Measurements from ENCODE around the gene HCRTR1.

Gene HCRTR1

DNA sequence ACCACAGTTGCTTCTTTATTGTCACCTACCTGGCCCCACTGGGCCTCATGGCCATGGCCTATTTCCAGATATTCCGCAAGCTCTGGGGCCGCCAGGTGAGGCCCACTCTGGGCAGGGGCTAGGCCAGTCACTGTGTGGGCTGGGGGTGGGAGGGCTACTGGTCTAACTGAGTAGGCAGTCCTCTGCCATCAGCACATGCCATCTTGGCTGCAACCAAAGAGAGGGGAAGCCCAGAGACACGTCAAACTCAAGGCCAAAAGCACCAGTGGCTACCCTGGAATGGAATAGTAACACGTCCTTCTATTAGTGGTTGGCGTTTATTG, 4.0 kb downstream of the HCRTR1 start:
- no peaks in the 10 kb centered on the region; the same call in 1 of the 2 replicates for H3K27me3 ChIP-seq (replicated peaks; ENCODE audit: control insufficient read depth, insufficient read depth, low read length)
- TF ChIP-seq, protein P1, sequence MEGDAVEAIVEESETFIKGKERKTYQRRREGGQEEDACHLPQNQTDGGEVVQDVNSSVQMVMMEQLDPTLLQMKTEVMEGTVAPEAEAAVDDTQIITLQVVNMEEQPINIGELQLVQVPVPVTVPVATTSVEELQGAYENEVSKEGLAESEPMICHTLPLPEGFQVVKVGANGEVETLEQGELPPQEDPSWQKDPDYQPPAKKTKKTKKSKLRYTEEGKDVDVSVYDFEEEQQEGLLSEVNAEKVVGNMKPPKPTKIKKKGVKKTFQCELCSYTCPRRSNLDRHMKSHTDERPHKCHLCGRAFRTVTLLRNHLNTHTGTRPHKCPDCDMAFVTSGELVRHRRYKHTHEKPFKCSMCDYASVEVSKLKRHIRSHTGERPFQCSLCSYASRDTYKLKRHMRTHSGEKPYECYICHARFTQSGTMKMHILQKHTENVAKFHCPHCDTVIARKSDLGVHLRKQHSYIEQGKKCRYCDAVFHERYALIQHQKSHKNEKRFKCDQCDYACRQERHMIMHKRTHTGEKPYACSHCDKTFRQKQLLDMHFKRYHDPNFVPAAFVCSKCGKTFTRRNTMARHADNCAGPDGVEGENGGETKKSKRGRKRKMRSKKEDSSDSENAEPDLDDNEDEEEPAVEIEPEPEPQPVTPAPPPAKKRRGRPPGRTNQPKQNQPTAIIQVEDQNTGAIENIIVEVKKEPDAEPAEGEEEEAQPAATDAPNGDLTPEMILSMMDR (IDR thresholded peaks at IDR 0.05; ENCODE audit: insufficient read depth, low read length, poor library complexity, severe bottlenecking): no peak
- no peaks in the 10 kb centered on the region for H3K36me3 ChIP-seq (ENCODE audit: control insufficient read depth, insufficient read depth, low read length)
- no peak for DNase-seq (ENCODE audit: extremely low read depth, insufficient read length)
- H3K4me3 ChIP-seq (replicated peaks; ENCODE audit: low read depth, low read length): no peak overlapping the region

DNA sequence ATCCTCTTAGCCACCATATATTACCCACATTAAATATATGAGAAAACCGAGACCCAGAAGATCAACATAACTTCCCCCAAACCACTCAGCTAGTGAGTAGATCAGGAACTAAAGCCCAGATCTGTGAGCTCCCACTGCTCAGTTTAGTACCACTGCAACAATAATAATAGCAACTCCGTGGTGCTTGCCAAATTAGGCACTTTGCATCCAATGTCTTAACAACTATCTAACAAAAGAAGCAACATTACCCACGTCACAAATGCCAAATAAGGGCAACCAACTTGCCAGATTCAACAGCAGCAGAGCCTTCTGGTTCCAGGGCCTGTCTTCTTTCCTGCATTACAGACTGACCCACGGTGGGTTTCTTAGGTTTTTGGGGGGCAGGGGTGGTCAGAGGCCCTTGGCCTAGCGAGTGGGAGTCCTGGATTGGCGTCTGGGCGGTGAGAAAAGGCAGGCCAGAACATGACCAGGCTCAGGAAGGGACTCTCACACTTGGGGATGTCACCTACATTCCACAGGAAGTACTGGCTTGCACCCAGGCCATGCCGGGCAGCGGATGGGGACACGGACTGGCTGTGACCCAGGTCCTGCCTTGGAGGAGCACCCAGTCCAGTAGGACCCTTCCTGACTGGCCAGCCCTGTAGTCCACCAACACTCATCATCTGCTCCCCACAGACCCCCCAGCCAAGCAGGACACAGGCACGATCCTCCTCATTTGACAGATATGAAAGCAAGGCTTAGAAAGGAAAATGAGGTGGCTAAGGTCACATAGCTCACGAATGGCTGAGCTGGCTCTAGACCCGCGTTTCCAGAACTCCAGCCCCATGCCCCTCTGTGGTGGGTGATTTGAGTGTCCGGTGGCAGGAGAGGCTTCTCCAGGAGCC, 4.6 kb downstream of the HCRTR1 start:
- H3K4me3 ChIP-seq (replicated peaks; ENCODE audit: low read depth, low read length): no peak overlapping the region
- TF ChIP-seq, protein P1 (IDR thresholded peaks at IDR 0.05; ENCODE audit: insufficient read depth, low read length, poor library complexity, severe bottlenecking): no peak
- H3K27me3 ChIP-seq (replicated peaks; ENCODE audit: control insufficient read depth, insufficient read depth, low read length): no peaks in the 10 kb centered on the region; the same call in 1 of the 2 replicates
- DNase-seq (ENCODE audit: extremely low read depth, insufficient read length): no peak
- peaks cover 1% of the 10 kb centered on the region for H3K36me3 ChIP-seq (ENCODE audit: control insufficient read depth, insufficient read depth, low read length)

DNA sequence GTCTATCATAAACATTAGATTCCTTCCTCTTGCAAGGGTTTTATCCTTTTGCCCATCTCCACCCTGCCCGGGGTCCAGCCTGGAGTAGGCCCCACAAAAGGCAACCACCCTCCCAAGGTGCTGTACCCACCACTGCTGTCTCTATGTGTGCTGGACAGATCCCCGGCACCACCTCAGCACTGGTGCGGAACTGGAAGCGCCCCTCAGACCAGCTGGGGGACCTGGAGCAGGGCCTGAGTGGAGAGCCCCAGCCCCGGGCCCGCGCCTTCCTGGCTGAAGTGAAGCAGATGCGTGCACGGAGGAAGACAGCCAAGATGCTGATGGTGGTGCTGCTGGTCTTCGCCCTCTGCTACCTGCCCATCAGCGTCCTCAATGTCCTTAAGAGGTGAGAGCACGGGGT, 5.9 kb downstream of the HCRTR1 start:
- TF ChIP-seq, protein P1 (IDR thresholded peaks at IDR 0.05; ENCODE audit: insufficient read depth, low read length, poor library complexity, severe bottlenecking): no peak
- Histone ChIP-seq H3K4me3 (replicated peaks; ENCODE audit: low read depth, low read length) (no peak overlapping the region), H3K27me3 (replicated peaks; ENCODE audit: control insufficient read depth, insufficient read depth, low read length) (no peaks in the 10 kb centered on the region), H3K36me3 (ENCODE audit: control insufficient read depth, insufficient read depth, low read length) (peaks cover 9% of the 10 kb centered on the region)
- no peak for DNase-seq (ENCODE audit: extremely low read depth, insufficient read length)

DNA sequence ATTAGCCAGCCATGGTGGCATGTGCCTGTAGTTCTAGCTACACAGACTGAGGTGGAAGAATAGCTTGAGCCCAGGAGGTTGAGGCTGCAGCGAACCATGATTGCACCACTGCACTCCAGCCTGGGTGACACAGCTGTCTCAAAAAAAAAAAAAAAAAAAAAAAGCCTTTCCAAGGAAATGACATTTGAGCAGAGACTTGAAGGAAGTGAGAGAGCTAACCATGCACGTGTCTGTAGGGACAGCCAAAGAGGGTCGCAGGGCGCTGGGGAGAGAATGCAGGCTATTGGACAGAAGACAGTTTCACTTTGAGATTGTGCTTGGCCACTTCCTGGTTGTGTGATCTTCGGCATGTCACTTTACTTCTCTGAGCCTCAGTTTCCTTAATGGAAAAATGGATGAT, 6.8 kb downstream of the HCRTR1 start:
- Histone ChIP-seq H3K4me3 (replicated peaks; ENCODE audit: low read depth, low read length) (no peak overlapping the region), H3K36me3 (ENCODE audit: control insufficient read depth, insufficient read depth, low read length) (peaks cover 13% of the 10 kb centered on the region), H3K27me3 (replicated peaks; ENCODE audit: control insufficient read depth, insufficient read depth, low read length) (no peaks in the 10 kb centered on the region)
- TF ChIP-seq, protein P1 (IDR thresholded peaks at IDR 0.05; ENCODE audit: insufficient read depth, low read length, poor library complexity, severe bottlenecking): no peak
- DNase-seq (ENCODE audit: extremely low read depth, insufficient read length): no peak

DNA sequence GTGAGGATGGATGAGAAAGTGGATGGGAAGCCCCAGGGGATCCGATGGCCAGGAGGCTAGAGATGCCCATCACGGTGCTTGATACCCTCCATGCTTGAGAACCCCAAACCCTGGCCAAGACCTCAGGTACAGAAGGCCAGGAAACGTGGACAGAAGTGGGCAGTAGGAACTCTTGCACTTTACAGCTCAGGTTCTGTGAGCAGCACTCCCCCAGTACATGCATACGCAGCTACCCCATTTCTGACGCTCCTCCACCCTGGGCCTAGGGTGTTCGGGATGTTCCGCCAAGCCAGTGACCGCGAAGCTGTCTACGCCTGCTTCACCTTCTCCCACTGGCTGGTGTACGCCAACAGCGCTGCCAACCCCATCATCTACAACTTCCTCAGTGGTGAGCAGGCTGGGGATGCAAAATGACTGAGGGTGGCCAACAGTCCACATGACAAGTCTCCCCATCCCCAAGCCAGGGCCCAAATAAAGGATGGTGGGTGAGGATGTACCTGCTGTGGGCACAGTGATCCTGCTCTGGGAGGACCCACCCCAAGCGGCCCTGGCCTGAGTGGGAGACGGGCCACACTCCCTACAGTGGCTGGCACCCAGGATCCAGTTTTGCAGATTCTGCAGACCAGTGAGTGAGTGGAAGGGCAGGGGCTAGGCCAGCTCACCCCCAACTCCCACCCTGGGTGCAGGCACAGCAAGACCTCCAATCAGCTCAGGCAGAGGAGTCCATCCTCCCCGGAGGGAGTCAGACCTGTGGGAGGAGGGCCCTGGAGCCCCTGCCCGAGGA, 7.4 kb downstream of the HCRTR1 start:
- Histone ChIP-seq H3K4me3 (replicated peaks; ENCODE audit: low read depth, low read length) (no peak overlapping the region), H3K27me3 (replicated peaks; ENCODE audit: control insufficient read depth, insufficient read depth, low read length) (no peaks in the 10 kb centered on the region), H3K36me3 (ENCODE audit: control insufficient read depth, insufficient read depth, low read length) (peaks cover 17% of the 10 kb centered on the region)
- TF ChIP-seq, protein P1 (IDR thresholded peaks at IDR 0.05; ENCODE audit: insufficient read depth, low read length, poor library complexity, severe bottlenecking): no peak
- no peak for DNase-seq (ENCODE audit: extremely low read depth, insufficient read length)

Measured in GM06990 (cell line).